GM18526 (cell line): Measurements from ENCODE around the gene ABCB7.

ENCODE experiments used
- POLR2A ChIP-seq: IDR thresholded peaks from 3 replicates; pipeline ENCODE4 v1.6.1; 2011; ENCODE audit not compliant: insufficient read length; ENCODE audit errors: extremely low read depth

The ABCB7 gene

DNA sequence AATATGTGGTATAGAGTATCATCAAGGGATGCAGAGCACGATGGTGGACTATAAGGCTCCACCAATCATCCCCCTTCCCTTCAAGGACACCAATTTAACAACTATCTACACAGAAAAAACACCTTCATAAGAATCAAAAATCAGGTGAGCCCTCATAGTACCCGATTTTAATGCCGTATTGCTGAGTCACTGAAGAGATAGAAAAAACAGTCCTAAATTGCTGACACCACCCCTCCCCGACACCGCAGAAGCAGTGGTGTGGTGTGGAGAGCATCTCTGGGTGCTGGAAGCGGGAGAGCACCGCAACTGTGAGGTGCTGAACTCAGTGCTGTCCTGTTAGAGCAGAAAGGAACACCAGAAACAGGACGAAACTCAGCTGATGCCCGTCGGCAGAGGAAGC, 49.3 kb downstream of the ABCB7 start:
- no peak for TF ChIP-seq POLR2A

DNA sequence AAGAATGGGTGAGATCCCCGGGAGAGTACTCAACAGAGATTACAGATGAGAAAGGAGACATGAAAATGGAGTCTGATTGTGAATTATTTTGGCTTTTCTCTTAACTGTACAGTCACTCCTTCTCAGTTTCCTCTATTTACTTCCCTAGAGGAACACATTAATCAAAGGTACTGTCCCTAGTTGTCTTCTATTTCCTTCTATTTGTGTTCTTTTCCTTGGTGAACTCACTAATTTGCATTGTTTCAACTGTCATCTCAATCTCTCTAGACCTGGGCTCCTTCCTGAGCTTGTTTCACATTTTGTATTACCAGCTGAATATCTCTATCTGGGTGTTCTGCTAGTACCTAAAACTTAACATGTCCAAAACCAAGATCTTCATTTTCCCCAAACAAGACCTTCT, 59.8 kb downstream of the ABCB7 start:
- no peak for TF ChIP-seq POLR2A

DNA sequence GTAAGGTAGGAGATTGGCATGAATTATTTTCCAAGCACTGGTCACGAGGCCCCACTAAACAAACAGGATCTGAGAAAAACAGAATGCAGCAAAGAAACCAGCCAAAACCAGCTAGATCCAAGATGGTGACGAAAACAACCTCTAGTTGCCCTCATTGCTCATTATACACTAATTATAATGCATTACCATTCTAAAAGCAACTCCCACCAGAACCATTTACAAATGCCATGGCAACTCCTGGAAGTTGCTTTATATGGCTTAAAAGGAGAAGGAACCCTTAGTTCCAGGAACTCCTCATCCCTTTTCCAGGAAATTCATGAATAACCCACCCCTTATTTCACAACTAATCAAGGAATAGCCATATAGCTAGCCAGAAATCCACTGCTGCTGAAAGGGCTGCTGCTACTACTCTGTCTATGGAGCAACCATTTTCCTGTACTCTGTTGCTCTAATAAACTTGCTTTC, 69.3 kb downstream of the ABCB7 start:
- no peak for TF ChIP-seq POLR2A

DNA sequence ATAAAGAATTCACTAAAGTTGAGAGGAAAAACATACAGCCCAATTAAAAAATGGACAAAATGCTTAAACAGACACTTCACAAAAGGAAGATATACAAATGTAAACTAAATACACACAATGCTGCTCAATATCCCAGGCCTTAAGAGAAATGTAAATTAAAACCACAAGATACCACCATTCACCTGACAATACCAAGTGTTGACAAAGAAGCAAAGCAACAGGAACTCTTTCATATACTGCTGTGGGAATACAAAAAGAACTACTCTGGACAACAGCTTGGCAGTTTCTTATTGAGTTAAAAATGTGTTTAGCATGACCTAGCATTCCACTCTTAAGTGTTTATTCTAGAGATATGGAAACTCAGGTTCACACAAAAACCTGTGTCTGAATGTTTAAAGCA, 71.3 kb downstream of the ABCB7 start:
- TF ChIP-seq POLR2A = no peak

DNA sequence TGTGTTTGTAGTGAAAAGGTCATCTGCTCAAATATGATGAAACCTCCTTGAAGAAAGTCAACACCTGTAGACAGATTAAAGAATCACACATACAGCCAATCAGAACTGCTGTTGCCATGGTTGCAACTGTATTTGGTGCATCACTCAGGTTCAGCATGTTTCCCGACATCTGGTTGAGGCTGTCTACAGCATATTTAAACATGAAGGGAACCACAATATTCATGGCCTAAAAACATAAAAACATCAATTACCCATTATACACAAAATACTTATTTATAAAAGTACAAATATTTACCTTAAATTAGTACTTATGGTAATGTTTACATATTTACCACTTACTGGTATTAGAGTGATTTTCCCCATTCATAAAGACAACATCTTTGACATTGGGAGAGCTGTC, 79.7 kb downstream of the ABCB7 start:
- no peak for TF ChIP-seq POLR2A

DNA sequence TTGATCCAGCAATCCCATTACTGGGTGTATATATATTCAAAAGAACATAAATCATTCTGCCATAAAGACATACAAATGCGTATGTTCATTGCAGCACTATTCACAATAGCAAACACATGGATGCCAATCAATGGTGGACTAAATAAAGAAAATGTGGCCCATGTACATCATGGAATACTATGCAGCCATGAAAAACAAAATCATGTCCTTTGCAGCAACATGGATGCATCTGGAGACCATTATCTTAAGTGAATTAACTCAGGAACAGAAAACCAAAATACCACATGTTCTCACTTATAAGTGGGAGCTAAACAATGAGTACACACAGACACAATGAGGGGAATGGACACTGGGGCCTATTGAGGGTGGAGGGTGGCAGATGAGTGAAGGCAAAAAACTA, 81.6 kb downstream of the ABCB7 start:
- no peak for TF ChIP-seq POLR2A

DNA sequence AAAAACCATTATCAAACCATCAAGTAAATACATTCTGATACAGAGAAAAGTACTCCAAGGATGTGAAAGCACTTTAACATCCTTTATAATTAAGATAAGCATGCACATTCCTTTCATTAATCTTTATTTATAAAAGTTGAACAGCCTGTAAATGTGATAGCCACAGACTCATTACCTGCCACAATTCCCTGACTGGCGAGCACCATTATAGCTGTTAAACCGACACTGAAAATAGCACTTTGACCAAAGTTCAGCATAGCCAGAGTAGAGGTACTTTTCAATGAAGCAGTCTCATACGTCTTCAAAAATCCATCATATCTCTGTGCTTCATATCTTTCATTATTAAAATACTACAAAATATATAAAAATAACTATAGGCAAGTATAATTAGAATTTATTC, 84.7 kb downstream of the ABCB7 start:
- TF ChIP-seq POLR2A = no peak

DNA sequence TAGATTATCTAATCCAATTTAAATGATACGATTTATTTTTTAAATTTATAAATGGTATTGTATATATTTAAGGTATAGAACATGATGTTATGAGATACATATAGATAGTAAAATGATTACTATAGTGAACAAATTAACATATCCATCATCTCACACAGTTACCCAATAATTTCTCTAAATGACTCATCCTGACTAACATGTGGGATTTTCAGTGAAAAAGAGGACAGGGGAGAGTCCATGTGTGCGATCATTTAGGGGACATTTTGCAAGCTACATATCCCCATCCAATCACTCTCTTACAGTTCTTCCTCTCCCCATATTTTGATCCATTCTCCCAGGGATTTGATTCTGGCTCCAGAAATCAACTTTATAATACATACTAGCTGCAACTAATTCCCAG, 88.2 kb downstream of the ABCB7 start:
- no peak for TF ChIP-seq POLR2A

DNA sequence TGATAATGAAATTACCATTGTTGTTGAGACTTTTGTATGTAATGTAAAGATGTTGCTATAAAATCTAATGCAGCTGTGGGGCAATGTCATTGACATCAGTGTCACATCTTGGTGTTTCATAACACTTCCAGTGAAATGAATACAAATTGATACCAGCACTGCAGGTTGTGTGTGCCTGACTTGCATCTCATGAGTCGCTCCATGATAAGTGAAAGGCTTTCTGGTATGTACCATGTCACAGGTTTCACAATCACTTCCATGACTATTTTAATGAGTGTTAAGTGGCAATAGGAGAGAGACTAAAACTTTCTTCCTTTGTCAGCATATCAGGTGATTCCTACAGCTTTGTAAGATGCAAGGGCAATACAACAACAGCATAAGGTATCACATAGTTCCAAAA, 94.4 kb downstream of the ABCB7 start:
- no peak for TF ChIP-seq POLR2A

DNA sequence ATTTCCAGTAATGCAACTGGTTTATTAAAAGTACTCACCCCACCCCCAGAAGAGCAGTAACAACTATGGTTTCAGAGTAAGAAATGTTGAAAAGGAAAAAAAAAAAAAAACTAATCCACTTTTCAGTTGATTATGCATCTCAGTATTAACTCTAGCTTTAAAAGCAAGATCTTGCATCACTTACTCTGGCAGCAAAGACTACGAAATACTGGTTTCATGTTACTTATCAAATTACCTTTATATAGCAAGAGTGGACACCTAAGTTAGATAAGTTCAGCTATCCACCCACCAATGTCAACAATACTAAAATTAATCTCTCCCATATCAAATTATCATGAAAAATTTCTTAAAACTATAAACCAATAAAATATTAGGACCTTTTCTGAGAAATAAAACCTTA, 105.0 kb downstream of the ABCB7 start:
- TF ChIP-seq POLR2A = no peak

DNA sequence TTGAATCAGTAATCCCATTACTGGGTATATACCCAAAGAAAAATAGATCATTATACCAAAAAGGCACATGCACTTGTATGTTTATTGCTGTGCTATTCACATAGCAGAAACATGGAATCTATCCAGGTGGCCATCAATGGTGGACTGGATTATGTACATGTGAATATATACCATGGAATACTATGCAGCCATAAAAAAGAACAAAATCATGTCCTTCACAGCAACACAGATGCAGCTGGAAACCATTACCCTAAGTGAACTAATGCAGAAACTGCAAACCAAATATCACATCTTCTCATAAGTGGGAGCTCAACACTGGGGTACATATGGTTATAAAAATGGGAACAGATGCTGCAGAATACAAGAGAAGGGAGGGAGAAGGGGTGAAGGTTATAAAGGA, 110.7 kb downstream of the ABCB7 start:
- no peak for TF ChIP-seq POLR2A

DNA sequence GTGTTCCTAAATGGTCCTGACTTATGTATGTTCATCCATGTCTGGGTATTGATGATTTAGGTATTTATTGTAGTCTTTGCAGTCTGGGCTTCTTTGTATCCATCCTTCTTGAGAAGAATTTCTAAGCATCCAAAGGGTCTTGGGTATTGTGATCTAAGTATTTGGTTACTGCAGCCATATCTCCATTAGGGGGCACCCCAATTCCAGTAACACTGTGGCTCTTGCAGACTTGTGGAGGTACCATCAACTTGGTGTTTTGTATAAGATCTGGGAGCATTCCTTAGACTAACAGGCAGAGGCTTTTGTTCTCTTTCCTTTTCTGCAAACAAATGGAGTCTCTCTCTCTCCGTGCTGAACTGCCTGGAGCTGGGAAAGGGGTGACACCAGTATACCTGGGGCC, 117.2 kb downstream of the ABCB7 start:
- TF ChIP-seq POLR2A = no peak
